GM12878 (cell line): Measurements from ENCODE around the gene TMEM144.

Experiments
- CBX3 ChIP-seq: fragments of 200-600 bp; sonication (generic); IDR thresholded peaks from 2 replicates; pipeline ENCODE4 v1.6.1; 2016; ENCODE audit warnings: low read depth, borderline replicate concordance
- CTCF ChIP-seq, 3 experiments: IDR thresholded peaks in 2 of 3; conservative IDR thresholded peaks in 1 of 3; 2 replicates each; pipeline ENCODE4 v1.5.1; 2011; ENCODE audit warnings: low read depth in 3 of 3, low read length in 3 of 3, mild to moderate bottlenecking in 3 of 3, control low read depth in 2 of 3, moderate library complexity in 2 of 3, inconsistent platforms in 1 of 3, mixed read lengths in 1 of 3; ENCODE audit not compliant: control insufficient read depth in 2 of 3, insufficient read depth in 1 of 3; ENCODE audit errors: extremely low read depth in 1 of 3
- EGR1 ChIP-seq, 2 experiments: IDR thresholded peaks; 1 replicate in 1 of 2; 2 replicates in 1 of 2; pipeline ENCODE4 v1.6.1; 2011 to 2012; ENCODE audit warnings: low read depth in 2 of 2, low read length in 2 of 2, borderline replicate concordance in 1 of 2, mild to moderate bottlenecking in 1 of 2, moderate library complexity in 1 of 2
- EZH2 ChIP-seq: IDR thresholded peaks from 2 replicates; pipeline ENCODE4 v1.6.1; 2012; ENCODE audit warnings: low read depth, mild to moderate bottlenecking, control low read depth, inconsistent platforms, low read length, borderline replicate concordance; ENCODE audit not compliant: control insufficient read depth
- HCFC1 ChIP-seq: fragments of 150-350 bp; IDR thresholded peaks from 2 replicates; pipeline ENCODE4 v1.6.1; 2014; ENCODE audit warnings: low read length
- HDAC2 ChIP-seq: fragments of 200-600 bp; sonication (generic); IDR thresholded peaks from 2 replicates; pipeline ENCODE4 v1.6.1; 2017
- LARP7 ChIP-seq: fragments of 450-650 bp; IDR thresholded peaks from 2 replicates; pipeline ENCODE4 v1.6.1; 2017; ENCODE audit warnings: mild to moderate bottlenecking
- POLR2AphosphoS5 ChIP-seq: IDR thresholded peaks from 2 replicates; pipeline ENCODE4 v1.6.1; 2011; ENCODE audit warnings: mild to moderate bottlenecking, low read length, inconsistent platforms
- RAD21 ChIP-seq: IDR thresholded peaks from 2 replicates; pipeline ENCODE4 v1.6.1; 2011; ENCODE audit warnings: mild to moderate bottlenecking, low read depth, low read length, moderate library complexity; ENCODE audit not compliant: insufficient read depth
- ZBTB33 ChIP-seq: fragments of 450-650 bp; IDR thresholded peaks from 2 replicates; pipeline ENCODE4 v1.6.1; 2017; ENCODE audit warnings: mild to moderate bottlenecking
- ZNF592 ChIP-seq: fragments of 450-650 bp; IDR thresholded peaks from 2 replicates; pipeline ENCODE4 v1.6.1; 2017; ENCODE audit warnings: mild to moderate bottlenecking, moderate library complexity

- no peak for TF ChIP-seq HCFC1
- no peak for TF ChIP-seq CTCF (IDR thresholded peaks at IDR 0.05 in 2 of 3, conservative IDR thresholded peaks at IDR 0.05 in 1 of 3; ENCODE audit: control insufficient read depth in 2 of 3, extremely low read depth in 1 of 3, insufficient read depth in 1 of 3, low read depth in 3 of 3, low read length in 3 of 3)
- TF ChIP-seq EGR1 (IDR thresholded peaks at IDR 0.05; ENCODE audit: borderline replicate concordance in 1 of 2, low read depth in 2 of 2, low read length in 2 of 2), result no peak
- TF ChIP-seq LARP7, result no peak
- TF ChIP-seq ZNF592, result no peak
- TF ChIP-seq CBX3, result no peak
- TF ChIP-seq RAD21, result no peak
- TF ChIP-seq HDAC2, result no peak
- no peak for TF ChIP-seq POLR2AphosphoS5
- no peak for TF ChIP-seq EZH2
- TF ChIP-seq ZBTB33, result no peak
Measured at GRCh38 chr4:158268553-158268952, 58.3 kb downstream of the TMEM144 start.
